ENCODE data around the gene DGKD. TPM values are rescaled to one million over a fixed set of nuclear protein-coding genes. Genes with fewer than 3 reads are reported as not detected.
"Not testable (repeated sequence)": the region's sequence is repeated elsewhere in the genome, so short reads cannot be mapped to it uniquely, and the experiment has no call there.

Gene DGKD
- polyA plus RNA-seq, 3 donors = 14.5 to 67.5 (median 16.6) TPM

DNA sequence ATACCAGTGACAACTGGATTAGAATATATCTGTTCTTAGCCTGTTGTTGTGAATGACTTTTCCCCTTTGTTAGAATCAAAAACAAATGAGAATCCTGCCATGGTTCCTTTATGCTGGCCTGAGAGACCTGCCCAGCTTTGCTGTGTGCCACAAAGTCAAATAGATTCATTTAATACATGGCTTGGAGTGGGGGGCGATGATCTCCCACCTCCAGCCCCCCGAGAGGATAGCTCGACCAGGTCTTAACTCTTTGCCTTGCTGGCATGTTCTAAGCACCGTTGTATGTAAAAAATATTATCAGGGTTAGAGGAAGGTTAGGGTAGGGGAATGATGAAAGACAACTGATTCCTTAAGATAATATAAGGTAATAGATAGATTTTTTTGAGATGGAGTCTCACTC, 22.2 kb upstream of the DGKD start:
- Mint-ChIP-seq H3K27me3 (ENCODE audit: low read depth in 3 of 3) (peaks cover 0 to 4% (median 0%) of the 10 kb centered on the region in 3 donors), H3K27ac (peak overlapping the region; percentile 96 to 99 (median 98)), H3K4me3 (peak overlapping the region; percentile 7 to 62), H3K4me1 (peaks cover 58% of the 10 kb centered on the region), H3K9me3 (peaks cover 0 to 4% (median 1%) of the 10 kb centered on the region in 7 donors), H3K36me3 (peaks cover 6 to 7% of the 10 kb centered on the region in 2 donors)
- H3K9ac ChIP-seq (ENCODE audit: insufficient read depth, low read length, poor library complexity, severe bottlenecking) = peak overlapping the region; percentile 53
- no peak for DNase-seq
- H3K27ac ChIP-seq (ENCODE audit: low read depth in 1 of 2, low read length in 2 of 2) = peak overlapping the region; percentile 79 to 92
- H3K4me3 ChIP-seq (replicated peaks in 1 of 3; ENCODE audit: low read depth in 2 of 3, low read length in 3 of 3) = peak overlapping the region in 1 of 3 experiments; percentile 49
- no peaks in the 10 kb centered on the region for H3K27me3 ChIP-seq (ENCODE audit: control insufficient read depth in 2 of 2, insufficient read depth in 2 of 2, low read length in 2 of 2)
- H2AFZ ChIP-seq (ENCODE audit: insufficient read depth, low read depth, low read length, poor library complexity, severe bottlenecking) = peak overlapping the region; percentile 55
- no peaks in the 10 kb centered on the region for H3K36me3 ChIP-seq (replicated peaks in 1 of 2; ENCODE audit: control insufficient read depth in 1 of 2, insufficient read depth in 2 of 2, low read length in 2 of 2)
- intact Hi-C loops (cut with micrococcal nuclease) = loop anchor here in 1 of 2 donors (5.0 kb wide), 1 partner anchor 80 kb away; the partner anchor contains the start of gene ATG16L1
- no peaks in the 10 kb centered on the region for H3K79me2 ChIP-seq (ENCODE audit: insufficient read depth, low read length)
- TF ChIP-seq, protein P1, sequence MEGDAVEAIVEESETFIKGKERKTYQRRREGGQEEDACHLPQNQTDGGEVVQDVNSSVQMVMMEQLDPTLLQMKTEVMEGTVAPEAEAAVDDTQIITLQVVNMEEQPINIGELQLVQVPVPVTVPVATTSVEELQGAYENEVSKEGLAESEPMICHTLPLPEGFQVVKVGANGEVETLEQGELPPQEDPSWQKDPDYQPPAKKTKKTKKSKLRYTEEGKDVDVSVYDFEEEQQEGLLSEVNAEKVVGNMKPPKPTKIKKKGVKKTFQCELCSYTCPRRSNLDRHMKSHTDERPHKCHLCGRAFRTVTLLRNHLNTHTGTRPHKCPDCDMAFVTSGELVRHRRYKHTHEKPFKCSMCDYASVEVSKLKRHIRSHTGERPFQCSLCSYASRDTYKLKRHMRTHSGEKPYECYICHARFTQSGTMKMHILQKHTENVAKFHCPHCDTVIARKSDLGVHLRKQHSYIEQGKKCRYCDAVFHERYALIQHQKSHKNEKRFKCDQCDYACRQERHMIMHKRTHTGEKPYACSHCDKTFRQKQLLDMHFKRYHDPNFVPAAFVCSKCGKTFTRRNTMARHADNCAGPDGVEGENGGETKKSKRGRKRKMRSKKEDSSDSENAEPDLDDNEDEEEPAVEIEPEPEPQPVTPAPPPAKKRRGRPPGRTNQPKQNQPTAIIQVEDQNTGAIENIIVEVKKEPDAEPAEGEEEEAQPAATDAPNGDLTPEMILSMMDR (IDR thresholded peaks at IDR 0.05) = no peak
- no peaks in the 10 kb centered on the region for H3K9me3 ChIP-seq (replicated peaks in 1 of 2; ENCODE audit: control insufficient read depth in 1 of 2, insufficient read depth in 1 of 2, low read length in 2 of 2)
- H3K4me2 ChIP-seq (replicated peaks; ENCODE audit: extremely low read depth, low read length, poor library complexity, severe bottlenecking) = peak overlapping the region; percentile 45
- H4K20me1 ChIP-seq (ENCODE audit: insufficient read depth, low read length) = no peaks in the 10 kb centered on the region
- WGBS (ENCODE audit: insufficient coverage) = 0% methylated on average over 1 of the region's 4 CpGs
- H3K4me1 ChIP-seq (ENCODE audit: control insufficient read depth in 1 of 2, insufficient read depth in 2 of 2, low read length in 2 of 2) = peaks cover 62 to 63% of the 10 kb centered on the region in 2 donors

DNA sequence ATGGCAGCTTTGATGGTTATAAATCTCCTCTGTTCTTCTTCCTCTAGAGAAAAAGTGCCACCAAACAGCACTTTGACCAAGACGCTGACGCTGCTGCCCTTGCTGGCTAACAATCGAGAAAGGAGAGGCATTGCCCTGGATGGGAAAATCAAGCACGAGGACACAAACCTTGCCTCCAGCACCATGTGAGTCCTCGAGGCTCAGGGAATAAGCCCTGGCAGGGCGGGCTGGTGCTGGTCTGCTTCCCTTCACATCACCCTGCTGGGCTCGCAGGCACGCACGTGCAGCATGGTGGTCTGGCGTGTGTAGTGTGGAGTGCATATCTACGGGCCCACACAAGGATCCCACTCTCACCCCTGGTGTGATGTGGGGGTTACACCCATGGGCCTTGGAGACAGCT, 19.4 kb upstream of the DGKD start:
- intact Hi-C loops (cut with micrococcal nuclease) = loop anchor here in 1 of 2 donors (5.0 kb wide), 1 partner anchor 83 kb away; the partner anchor contains the start of gene ATG16L1
- H3K4me1 ChIP-seq (ENCODE audit: control insufficient read depth in 1 of 2, insufficient read depth in 2 of 2, low read length in 2 of 2) = peaks cover 72 to 75% of the 10 kb centered on the region in 2 donors

DNA sequence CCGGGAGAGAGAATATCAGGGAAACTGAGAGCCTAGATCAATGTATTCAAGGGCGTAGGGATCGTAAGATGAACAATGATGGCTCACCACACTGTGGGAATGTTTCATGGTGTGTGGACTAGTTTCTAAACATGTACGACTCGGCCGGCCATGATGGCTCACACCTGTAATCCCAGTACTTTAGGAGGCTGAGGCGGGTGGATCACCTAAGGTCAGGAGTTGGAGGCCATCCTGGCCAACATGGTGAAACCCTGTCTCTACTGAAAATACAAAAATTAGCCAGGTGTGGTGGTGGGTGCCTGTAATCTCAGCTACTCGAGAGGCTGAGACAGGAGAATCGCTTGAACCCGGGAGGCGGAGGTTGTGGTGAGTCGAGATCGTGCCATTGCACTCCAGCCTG, 18.2 kb upstream of the DGKD start:
- H3K36me3 ChIP-seq (replicated peaks in 1 of 2; ENCODE audit: control insufficient read depth in 1 of 2, insufficient read depth in 2 of 2, low read length in 2 of 2); H3K27me3 Mint-ChIP-seq (ENCODE audit: low read depth in 3 of 3); H3K4me3 ChIP-seq (replicated peaks in 1 of 3; ENCODE audit: low read depth in 2 of 3, low read length in 3 of 3); H3K27ac ChIP-seq (ENCODE audit: low read depth in 1 of 2, low read length in 2 of 2); H3K4me3 Mint-ChIP-seq; intact Hi-C loops (cut with micrococcal nuclease); H3K9me3 Mint-ChIP-seq; H3K27me3 ChIP-seq (ENCODE audit: control insufficient read depth in 2 of 2, insufficient read depth in 2 of 2, low read length in 2 of 2); H3K9ac ChIP-seq (ENCODE audit: insufficient read depth, low read length, poor library complexity, severe bottlenecking); H3K9me3 ChIP-seq (replicated peaks in 1 of 2; ENCODE audit: control insufficient read depth in 1 of 2, insufficient read depth in 1 of 2, low read length in 2 of 2); H3K36me3 Mint-ChIP-seq; DNase-seq; H2AFZ ChIP-seq (ENCODE audit: insufficient read depth, low read depth, low read length, poor library complexity, severe bottlenecking); H3K79me2 ChIP-seq (ENCODE audit: insufficient read depth, low read length); H3K4me2 ChIP-seq (replicated peaks; ENCODE audit: extremely low read depth, low read length, poor library complexity, severe bottlenecking); H4K20me1 ChIP-seq (ENCODE audit: insufficient read depth, low read length): not testable (repeated sequence)
- H3K4me1 ChIP-seq (ENCODE audit: control insufficient read depth in 1 of 2, insufficient read depth in 2 of 2, low read length in 2 of 2) = peaks cover 65 to 69% of the 10 kb centered on the region in 2 donors
- 98% methylated on average over 5 of the region's 13 CpGs for WGBS (ENCODE audit: insufficient coverage)
- peaks cover 64% of the 10 kb centered on the region for H3K4me1 Mint-ChIP-seq
- peak overlapping the region in 1 of 7 donors; percentile 73 for H3K27ac Mint-ChIP-seq

More for the DNA sequence above, 19.4 kb upstream of the DGKD start:
- Histone ChIP-seq H3K4me2 (replicated peaks; ENCODE audit: extremely low read depth, low read length, poor library complexity, severe bottlenecking) (no peak overlapping the region), H3K27me3 (ENCODE audit: control insufficient read depth in 2 of 2, insufficient read depth in 2 of 2, low read length in 2 of 2) (no peaks in the 10 kb centered on the region), H4K20me1 (ENCODE audit: insufficient read depth, low read length) (no peaks in the 10 kb centered on the region), H3K9ac (ENCODE audit: insufficient read depth, low read length, poor library complexity, severe bottlenecking) (no peak overlapping the region), H2AFZ (ENCODE audit: insufficient read depth, low read depth, low read length, poor library complexity, severe bottlenecking) (no peak overlapping the region), H3K9me3 (replicated peaks in 1 of 2; ENCODE audit: control insufficient read depth in 1 of 2, insufficient read depth in 1 of 2, low read length in 2 of 2) (no peaks in the 10 kb centered on the region), H3K79me2 (ENCODE audit: insufficient read depth, low read length) (no peaks in the 10 kb centered on the region), H3K27ac (ENCODE audit: low read depth in 1 of 2, low read length in 2 of 2) (no peak overlapping the region), H3K4me3 (replicated peaks in 1 of 3; ENCODE audit: low read depth in 2 of 3, low read length in 3 of 3) (no peak overlapping the region), H3K36me3 (replicated peaks in 1 of 2; ENCODE audit: control insufficient read depth in 1 of 2, insufficient read depth in 2 of 2, low read length in 2 of 2) (no peaks in the 10 kb centered on the region)
- peaks cover 0 to 2% (median 0%) of the 10 kb centered on the region in 3 donors for H3K27me3 Mint-ChIP-seq (ENCODE audit: low read depth in 3 of 3)
- H3K36me3 Mint-ChIP-seq = peaks cover 4 to 6% of the 10 kb centered on the region in 2 donors
- no peak for DNase-seq
- peak overlapping the region in 2 of 7 donors; percentile 40 to 57 for H3K27ac Mint-ChIP-seq
- peaks cover 70% of the 10 kb centered on the region for H3K4me1 Mint-ChIP-seq
- peaks cover 0 to 4% (median 1%) of the 10 kb centered on the region in 7 donors for H3K9me3 Mint-ChIP-seq
- 92% methylated on average over 6 of the region's 11 CpGs for WGBS (ENCODE audit: insufficient coverage)
- no peak overlapping the region for H3K4me3 Mint-ChIP-seq
- TF ChIP-seq, protein P1 (IDR thresholded peaks at IDR 0.05) = no peak
